Endothelial cell of umbilical vein (primary cell): Measurements from ENCODE around the gene ABI3.
"Not testable (repeated sequence)": the region's sequence is repeated elsewhere in the genome, so short reads cannot be mapped to it uniquely, and the experiment has no call there.

Source experiments
- EZH2 ChIP-seq: IDR thresholded peaks from 2 replicates; pipeline ENCODE4 v1.6.1; 2012; ENCODE audit warnings: borderline replicate concordance, low read depth, mild to moderate bottlenecking, moderate library complexity, low read length, inconsistent platforms; ENCODE audit not compliant: severe bottlenecking
- FOS ChIP-seq: IDR thresholded peaks from 2 replicates; pipeline ENCODE4 v1.6.1; 2011; ENCODE audit warnings: mild to moderate bottlenecking, low read length, moderate library complexity, borderline replicate concordance; ENCODE audit not compliant: insufficient read depth
- JUN ChIP-seq: IDR thresholded peaks from 2 replicates; pipeline ENCODE4 v1.6.1; 2011; ENCODE audit warnings: borderline replicate concordance, low read depth; ENCODE audit not compliant: insufficient read length, insufficient read depth
- POLR2A ChIP-seq: IDR thresholded peaks from 2 replicates; pipeline ENCODE4 v1.6.1; 2012; ENCODE audit warnings: low read depth, mild to moderate bottlenecking, control low read depth, low read length
- TF ChIP-seq, protein P1 (sequence below), 2 donors: IDR thresholded peaks; 1 replicate in 1 of 2; 2 replicates in 1 of 2; pipeline ENCODE4 v1.5.1; 2011; ENCODE audit warnings: low read length in 2 of 2, mild to moderate bottlenecking in 2 of 2, moderate library complexity in 2 of 2, control low read depth in 1 of 2, inconsistent platforms in 1 of 2, low read depth in 1 of 2; ENCODE audit not compliant: insufficient read depth in 1 of 2; ENCODE audit errors: extremely low read depth in 1 of 2

DNA sequence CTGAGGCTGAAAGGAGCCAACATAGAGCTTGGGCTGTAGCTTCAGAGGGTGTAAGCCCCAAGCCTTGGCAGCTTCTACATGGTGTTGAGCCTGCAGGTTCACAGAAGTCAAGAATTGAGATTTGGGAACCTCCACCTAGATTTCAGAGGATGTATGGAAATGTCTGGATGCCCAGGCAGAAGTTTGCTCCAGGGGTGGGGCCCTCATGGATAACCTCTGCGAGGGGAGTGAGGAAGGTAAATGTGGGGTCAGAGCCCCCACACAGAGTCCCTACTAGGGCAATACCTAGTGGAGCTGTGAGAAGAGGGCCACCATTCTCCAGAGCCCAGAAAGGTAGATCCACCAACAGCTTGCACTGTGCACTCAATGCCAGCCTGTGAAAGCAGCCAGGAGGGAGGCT, 25.1 kb upstream of the ABI3 start:
- TF ChIP-seq, protein P1, sequence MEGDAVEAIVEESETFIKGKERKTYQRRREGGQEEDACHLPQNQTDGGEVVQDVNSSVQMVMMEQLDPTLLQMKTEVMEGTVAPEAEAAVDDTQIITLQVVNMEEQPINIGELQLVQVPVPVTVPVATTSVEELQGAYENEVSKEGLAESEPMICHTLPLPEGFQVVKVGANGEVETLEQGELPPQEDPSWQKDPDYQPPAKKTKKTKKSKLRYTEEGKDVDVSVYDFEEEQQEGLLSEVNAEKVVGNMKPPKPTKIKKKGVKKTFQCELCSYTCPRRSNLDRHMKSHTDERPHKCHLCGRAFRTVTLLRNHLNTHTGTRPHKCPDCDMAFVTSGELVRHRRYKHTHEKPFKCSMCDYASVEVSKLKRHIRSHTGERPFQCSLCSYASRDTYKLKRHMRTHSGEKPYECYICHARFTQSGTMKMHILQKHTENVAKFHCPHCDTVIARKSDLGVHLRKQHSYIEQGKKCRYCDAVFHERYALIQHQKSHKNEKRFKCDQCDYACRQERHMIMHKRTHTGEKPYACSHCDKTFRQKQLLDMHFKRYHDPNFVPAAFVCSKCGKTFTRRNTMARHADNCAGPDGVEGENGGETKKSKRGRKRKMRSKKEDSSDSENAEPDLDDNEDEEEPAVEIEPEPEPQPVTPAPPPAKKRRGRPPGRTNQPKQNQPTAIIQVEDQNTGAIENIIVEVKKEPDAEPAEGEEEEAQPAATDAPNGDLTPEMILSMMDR (IDR thresholded peaks at IDR 0.05; ENCODE audit: extremely low read depth in 1 of 2, insufficient read depth in 1 of 2, low read depth in 1 of 2, low read length in 2 of 2), result not testable (repeated sequence)
- TF ChIP-seq JUN, EZH2, POLR2A, FOS: not testable (repeated sequence)
